HL-60 (cell line): ENCODE data around the gene MYO15A.
A peak's percentile ranks its signal among the peaks of the same experiment; 100 is the strongest.

Experiments
- DNase-seq, 2 experiments: peaks; one replicate each; pipeline ENCODE4 v3.0.0-alpha.2; 2010 to 2020; ENCODE audit warnings: low read depth in 1 of 2, low spot score in 1 of 2
- H3K27ac ChIP-seq: fragments of 250-450 bp; sonication (Bioruptor Pico); replicated peaks from 2 replicates; pipeline ENCODE4 v1.5.1; 2020; ENCODE audit warnings: mild to moderate bottlenecking, moderate library complexity
- H3K27me3 ChIP-seq: fragments of 250-450 bp; sonication (Bioruptor Pico); 2 replicates; pipeline ENCODE4 v1.5.1; 2021; ENCODE audit warnings: mild to moderate bottlenecking, moderate library complexity; ENCODE audit not compliant: insufficient read depth, poor library complexity, severe bottlenecking
- H3K4me3 ChIP-seq: replicated peaks from 2 replicates; pipeline ENCODE4 v1.5.1; 2011; ENCODE audit warnings: mild to moderate bottlenecking, control low read depth, low read length; ENCODE audit not compliant: insufficient read depth
- GABPA ChIP-seq: IDR thresholded peaks from 2 replicates; pipeline ENCODE4 v1.6.1; 2012; ENCODE audit warnings: low read depth
- POLR2AphosphoS5 ChIP-seq: IDR thresholded peaks from 2 replicates; pipeline ENCODE4 v1.6.1; 2012; ENCODE audit warnings: low read depth
- SPI1 ChIP-seq: IDR thresholded peaks from 2 replicates; pipeline ENCODE4 v1.6.1; 2012; ENCODE audit warnings: low read depth, mild to moderate bottlenecking, borderline replicate concordance
- TF ChIP-seq, protein P1 (sequence below): IDR thresholded peaks from 2 replicates; pipeline ENCODE4 v1.6.1; 2012; ENCODE audit warnings: low read depth; ENCODE audit not compliant: insufficient replicate concordance
- TF ChIP-seq, protein P2 (sequence below): IDR thresholded peaks from one replicate; pipeline ENCODE4 v1.5.1; 2011; ENCODE audit warnings: low read length, control low read depth, inconsistent platforms; ENCODE audit not compliant: insufficient read depth

Gene MYO15A

DNA sequence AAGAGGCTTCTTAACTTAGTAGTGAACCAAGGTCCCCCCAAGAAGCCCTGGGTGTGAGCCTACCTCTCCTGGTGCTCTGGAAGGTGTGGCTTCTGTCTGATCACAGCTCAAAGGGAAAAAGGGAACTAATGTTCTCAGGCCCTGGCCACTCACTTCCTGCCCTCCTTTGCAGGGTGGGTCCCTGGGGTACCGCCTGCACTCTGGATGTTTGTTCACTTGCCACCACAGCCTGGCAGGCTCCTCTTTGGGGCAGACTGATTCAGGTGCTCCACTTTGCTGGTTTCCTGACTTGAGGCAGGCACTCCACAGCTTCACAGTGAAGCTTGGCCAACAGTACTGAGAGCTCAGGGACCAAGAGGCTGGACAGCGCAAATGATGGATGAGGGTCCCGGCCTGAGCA, 5.9 kb upstream of the MYO15A start:
- H3K4me3 ChIP-seq, result no peak overlapping the region
- H3K27ac ChIP-seq, result no peak overlapping the region
- TF ChIP-seq, protein P1, sequence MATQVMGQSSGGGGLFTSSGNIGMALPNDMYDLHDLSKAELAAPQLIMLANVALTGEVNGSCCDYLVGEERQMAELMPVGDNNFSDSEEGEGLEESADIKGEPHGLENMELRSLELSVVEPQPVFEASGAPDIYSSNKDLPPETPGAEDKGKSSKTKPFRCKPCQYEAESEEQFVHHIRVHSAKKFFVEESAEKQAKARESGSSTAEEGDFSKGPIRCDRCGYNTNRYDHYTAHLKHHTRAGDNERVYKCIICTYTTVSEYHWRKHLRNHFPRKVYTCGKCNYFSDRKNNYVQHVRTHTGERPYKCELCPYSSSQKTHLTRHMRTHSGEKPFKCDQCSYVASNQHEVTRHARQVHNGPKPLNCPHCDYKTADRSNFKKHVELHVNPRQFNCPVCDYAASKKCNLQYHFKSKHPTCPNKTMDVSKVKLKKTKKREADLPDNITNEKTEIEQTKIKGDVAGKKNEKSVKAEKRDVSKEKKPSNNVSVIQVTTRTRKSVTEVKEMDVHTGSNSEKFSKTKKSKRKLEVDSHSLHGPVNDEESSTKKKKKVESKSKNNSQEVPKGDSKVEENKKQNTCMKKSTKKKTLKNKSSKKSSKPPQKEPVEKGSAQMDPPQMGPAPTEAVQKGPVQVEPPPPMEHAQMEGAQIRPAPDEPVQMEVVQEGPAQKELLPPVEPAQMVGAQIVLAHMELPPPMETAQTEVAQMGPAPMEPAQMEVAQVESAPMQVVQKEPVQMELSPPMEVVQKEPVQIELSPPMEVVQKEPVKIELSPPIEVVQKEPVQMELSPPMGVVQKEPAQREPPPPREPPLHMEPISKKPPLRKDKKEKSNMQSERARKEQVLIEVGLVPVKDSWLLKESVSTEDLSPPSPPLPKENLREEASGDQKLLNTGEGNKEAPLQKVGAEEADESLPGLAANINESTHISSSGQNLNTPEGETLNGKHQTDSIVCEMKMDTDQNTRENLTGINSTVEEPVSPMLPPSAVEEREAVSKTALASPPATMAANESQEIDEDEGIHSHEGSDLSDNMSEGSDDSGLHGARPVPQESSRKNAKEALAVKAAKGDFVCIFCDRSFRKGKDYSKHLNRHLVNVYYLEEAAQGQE, result no peak
- TF ChIP-seq SPI1, result peak; percentile 14; the same call in 1 of the 2 replicates
- peak in 1 of 2 experiments; percentile 41 for DNase-seq
- H3K27me3 ChIP-seq, result no peaks in the 10 kb centered on the region

GRCh38 chr17:18105027-18105426, 3.5 kb upstream of the MYO15A start:
- DNase-seq, result no peak
- Histone ChIP-seq H3K4me3 (no peak overlapping the region), H3K27ac (no peak overlapping the region), H3K27me3 (no peaks in the 10 kb centered on the region)
- TF ChIP-seq POLR2AphosphoS5 (no peak), SPI1 (no peak), GABPA (no peak)
- TF ChIP-seq, protein P1, result no peak
- TF ChIP-seq, protein P2, sequence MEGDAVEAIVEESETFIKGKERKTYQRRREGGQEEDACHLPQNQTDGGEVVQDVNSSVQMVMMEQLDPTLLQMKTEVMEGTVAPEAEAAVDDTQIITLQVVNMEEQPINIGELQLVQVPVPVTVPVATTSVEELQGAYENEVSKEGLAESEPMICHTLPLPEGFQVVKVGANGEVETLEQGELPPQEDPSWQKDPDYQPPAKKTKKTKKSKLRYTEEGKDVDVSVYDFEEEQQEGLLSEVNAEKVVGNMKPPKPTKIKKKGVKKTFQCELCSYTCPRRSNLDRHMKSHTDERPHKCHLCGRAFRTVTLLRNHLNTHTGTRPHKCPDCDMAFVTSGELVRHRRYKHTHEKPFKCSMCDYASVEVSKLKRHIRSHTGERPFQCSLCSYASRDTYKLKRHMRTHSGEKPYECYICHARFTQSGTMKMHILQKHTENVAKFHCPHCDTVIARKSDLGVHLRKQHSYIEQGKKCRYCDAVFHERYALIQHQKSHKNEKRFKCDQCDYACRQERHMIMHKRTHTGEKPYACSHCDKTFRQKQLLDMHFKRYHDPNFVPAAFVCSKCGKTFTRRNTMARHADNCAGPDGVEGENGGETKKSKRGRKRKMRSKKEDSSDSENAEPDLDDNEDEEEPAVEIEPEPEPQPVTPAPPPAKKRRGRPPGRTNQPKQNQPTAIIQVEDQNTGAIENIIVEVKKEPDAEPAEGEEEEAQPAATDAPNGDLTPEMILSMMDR, result no peak

- TF ChIP-seq POLR2AphosphoS5 (no peak), SPI1 (no peak), GABPA (no peak)
- TF ChIP-seq, protein P2, result no peak
- TF ChIP-seq, protein P1, result no peak
- no peak overlapping the region for H3K4me3 ChIP-seq
- no peak overlapping the region for H3K27ac ChIP-seq
- no peak for DNase-seq
- no peaks in the 10 kb centered on the region for H3K27me3 ChIP-seq
Measured at GRCh38 chr17:18105595-18105994, 3.0 kb upstream of the MYO15A start.
